Right cardiac atrium (tissue), 5 donors: ENCODE data around the gene ALPK3. TPM values are rescaled to one million over a fixed set of nuclear protein-coding genes. Genes with fewer than 3 reads are reported as not detected.
"Not testable (repeated sequence)": the region's sequence is repeated elsewhere in the genome, so short reads cannot be mapped to it uniquely, and the experiment has no call there.

Experiments used
- ATAC-seq, 2 donors: fragments of 200-7000 bp; cut with Tn5 transposase; one replicate each; pipeline versions ENCODE4 v1.8.0 to v1.9.1; 2020; ENCODE audit warnings: moderate library complexity in 2 of 2, mild to moderate bottlenecking in 1 of 2
- DNase-seq, 3 donors: peaks; one replicate each; pipeline ENCODE4 v3.0.0-alpha.2; 2020
- H3K27ac ChIP-seq: one replicate; pipeline ENCODE4 v1.5.1; 2013; ENCODE audit warnings: mild to moderate bottlenecking, low read length, control low read depth, moderate library complexity
- H3K27me3 ChIP-seq: one replicate; pipeline ENCODE4 v1.6.1; 2013; ENCODE audit not compliant: control insufficient read depth, insufficient read depth
- H3K4me1 ChIP-seq: one replicate; pipeline ENCODE4 v1.6.1; 2013; ENCODE audit warnings: low read length; ENCODE audit not compliant: control insufficient read depth, insufficient read depth
- H3K4me3 ChIP-seq: one replicate; pipeline ENCODE4 v1.5.1; 2013; ENCODE audit warnings: low read length, control low read depth
- H3K9me3 ChIP-seq: one replicate; pipeline ENCODE4 v1.6.1; 2013; ENCODE audit warnings: low read length; ENCODE audit not compliant: control insufficient read depth
- whole genome bisulfite sequencing: extraction: QIAGEN DNeasy Blood & Tissue Kit; methylation state at CpG from one replicate; pipeline ENCODE4 v1.1.7; 2013; 5-methylcytosine and 5-hydroxymethylcytosine counted together
- intact Hi-C, 4 donors: fragments of 100-400 bp; cut with DNase I; formaldehyde crosslinking; loops; one replicate each; pipeline versions ENCODE4 v1.11.0 to v1.14.0; 2022 to 2023
- polyA plus RNA-seq: library from polyadenylated mRNA; stranded (reverse); fragments of 200-250 nt; gene quantifications from one replicate; pipeline ENCODE4 v1.2.3, GENCODE V29; 2013
- total RNA-seq, 4 donors: library from RNA; stranded (reverse); fragmentation: NEBNext Ultra II Directional; extraction: Animal tissue kit (Norgen Biotek cat#: 25700); gene quantifications; one replicate each; pipeline ENCODE4 v1.2.1, GENCODE V29; 2021
- donor health status: healthy with polysubstance abuse.
- donor health status: DM: no; HTN: yes; CAD: no.
- donor health status: DM: no; HTN: no; CAD: no.
- donor health status: DM: no; HTN: yes; CAD: no; lungs with severe emphysema.
- donor health status: DM: yes; HTN: yes; CAD: no.

Gene ALPK3
- total and polyA plus RNA-seq, 5 donors, result 65.8 to 95.2 (median 77.6) TPM

GRCh38 chr15:84873997-84874396 lies 56.8 kb downstream of the ALPK3 start:
- intact Hi-C loops, result no loop called here
- 49% methylated on average over 7 of the region's 7 CpGs for WGBS
- no peaks in the 10 kb centered on the region for H3K9me3 ChIP-seq
- H3K4me3 ChIP-seq, result no peak overlapping the region
- DNase-seq, result no peak
- H3K27ac ChIP-seq, result no peak overlapping the region
- no peaks in the 10 kb centered on the region for H3K27me3 ChIP-seq
- H3K4me1 ChIP-seq, result no peaks in the 10 kb centered on the region
- no peak for ATAC-seq

DNA sequence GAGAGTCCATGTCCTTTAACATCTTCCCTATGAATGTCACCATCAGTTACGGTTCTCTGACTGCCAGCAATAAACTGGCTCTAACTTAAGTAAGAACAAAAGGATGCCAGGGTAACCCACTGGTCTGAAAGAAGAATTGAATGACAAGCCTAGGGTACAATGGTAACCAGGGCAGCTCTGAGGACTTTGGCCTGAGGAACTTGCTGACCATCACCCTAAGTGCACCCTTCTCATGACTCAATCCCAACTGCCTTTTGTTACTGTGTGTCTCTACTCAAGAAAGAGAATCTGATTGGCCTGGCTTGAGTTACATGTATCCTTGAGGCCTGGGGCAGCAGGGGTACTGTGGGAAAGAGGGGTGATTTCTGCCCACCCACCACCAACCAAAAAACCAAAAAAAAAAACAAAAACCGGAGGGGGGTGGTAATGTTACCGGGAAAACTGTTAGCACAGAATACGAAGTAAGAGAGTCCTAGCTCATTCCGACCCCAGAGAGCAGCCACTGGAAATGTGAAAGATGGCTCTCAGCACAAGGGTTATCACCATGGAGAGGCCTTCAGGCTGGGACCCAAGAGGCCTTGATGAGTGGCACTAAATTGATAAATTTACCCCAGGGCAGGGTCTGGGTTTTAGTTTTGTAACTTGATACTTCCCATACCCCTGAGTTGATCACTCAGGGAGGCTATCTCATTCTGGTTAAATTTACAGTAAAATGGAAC lies 58.0 kb downstream of the ALPK3 start:
- Histone ChIP-seq H3K9me3 (no peaks in the 10 kb centered on the region), H3K27ac (no peak overlapping the region), H3K4me1 (no peaks in the 10 kb centered on the region), H3K4me3 (no peak overlapping the region), H3K27me3 (no peaks in the 10 kb centered on the region)
- 75% methylated on average over 5 of the region's 5 CpGs for WGBS
- intact Hi-C loops, result no loop called here
- DNase-seq (no peak), ATAC-seq (no peak)

GRCh38 chr15:84876269-84876668 lies 59.1 kb downstream of the ALPK3 start:
- H3K4me3 ChIP-seq, result no peak overlapping the region
- H3K4me1 ChIP-seq, result peaks cover 2% of the 10 kb centered on the region
- ATAC-seq, result no peak
- H3K27ac ChIP-seq, result no peak overlapping the region
- DNase-seq, result no peak
- H3K9me3 ChIP-seq, result no peaks in the 10 kb centered on the region
- no peaks in the 10 kb centered on the region for H3K27me3 ChIP-seq
- intact Hi-C loops, result no loop called here

- 97% methylated on average over 3 of the region's 3 CpGs for WGBS
- H3K27ac ChIP-seq, intact Hi-C loops: not testable (repeated sequence)
Measured at GRCh38 chr15:84877701-84878100, 60.5 kb downstream of the ALPK3 start.

DNA sequence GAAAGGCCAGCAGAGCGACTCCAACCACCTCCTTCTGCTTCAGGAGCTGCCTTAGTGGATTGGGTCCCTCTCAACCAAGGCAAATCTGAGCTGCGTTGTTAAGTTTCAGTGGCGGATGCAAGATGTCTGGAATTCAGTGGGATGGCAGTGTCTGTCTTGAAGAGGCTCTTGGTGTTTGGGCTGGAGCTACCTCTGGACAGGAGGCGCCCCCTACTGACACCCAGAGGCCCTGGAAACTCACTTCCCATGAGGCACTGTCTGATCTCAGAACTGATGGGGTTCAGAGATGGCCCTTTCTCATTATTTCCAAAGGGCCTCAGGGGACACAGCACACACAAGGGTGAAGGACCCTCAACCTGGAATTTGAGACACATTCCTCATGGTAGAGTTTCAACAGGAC lies 61.3 kb downstream of the ALPK3 start:
- DNase-seq (peak; percentile 57 to 84 (median 80)), ATAC-seq (peak; percentile 38 to 60)
- Histone ChIP-seq H3K4me3 (no peak overlapping the region), H3K27me3 (no peaks in the 10 kb centered on the region), H3K4me1 (peaks cover 2% of the 10 kb centered on the region), H3K9me3 (no peaks in the 10 kb centered on the region), H3K27ac (no peak overlapping the region)
- intact Hi-C loops, result no loop called here
- WGBS, result 55% methylated on average over 4 of the region's 4 CpGs

More at GRCh38 chr15:84877701-84878100, 60.5 kb downstream of the ALPK3 start:
- not testable (repeated sequence) for H3K27me3 ChIP-seq, DNase-seq, ATAC-seq, H3K4me3 ChIP-seq, H3K4me1 ChIP-seq, H3K9me3 ChIP-seq

DNA sequence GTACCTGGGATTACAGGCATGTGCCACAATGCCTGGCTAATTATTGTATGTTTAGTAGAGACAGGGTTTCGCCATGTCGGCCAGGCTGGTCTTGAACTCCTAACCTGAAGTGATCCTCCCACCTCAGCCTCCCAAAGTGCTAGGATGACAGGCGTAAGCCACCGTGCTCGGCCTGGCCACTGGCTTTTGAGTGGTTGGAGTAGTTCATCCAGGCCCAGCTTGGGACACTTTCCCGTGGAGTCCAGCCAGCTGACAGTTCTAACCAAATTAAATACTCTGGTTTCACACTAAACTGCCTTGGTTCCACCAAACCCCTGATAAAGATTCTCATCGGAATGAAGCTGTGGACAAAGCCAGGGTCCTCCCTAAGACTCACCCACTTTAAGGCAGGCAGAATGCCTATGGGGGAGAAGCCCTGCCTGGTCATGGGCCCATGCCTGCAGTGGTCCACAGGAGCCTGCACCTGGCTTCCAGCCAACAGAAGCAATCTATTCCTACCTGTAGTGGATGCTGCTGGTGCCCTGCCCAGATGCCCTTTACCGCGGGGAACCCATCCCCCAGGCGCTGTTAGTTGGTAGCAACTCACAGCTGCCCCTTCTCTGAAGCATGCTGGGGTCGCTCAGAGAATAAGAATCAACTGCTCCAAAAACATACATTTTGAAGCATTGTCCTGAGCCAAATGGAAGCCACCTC lies 62.1 kb downstream of the ALPK3 start:
- H3K9me3 ChIP-seq, result no peaks in the 10 kb centered on the region
- H3K27ac ChIP-seq, result no peak overlapping the region
- ATAC-seq, result peak in 1 of 2 donors; percentile 23
- H3K27me3 ChIP-seq, result no peaks in the 10 kb centered on the region
- peaks cover 2% of the 10 kb centered on the region for H3K4me1 ChIP-seq
- 80% methylated on average over 11 of the region's 11 CpGs for WGBS
- DNase-seq, result peak in 1 of 3 donors; percentile 70
- intact Hi-C loops, result no loop called here
- H3K4me3 ChIP-seq, result no peak overlapping the region

DNA sequence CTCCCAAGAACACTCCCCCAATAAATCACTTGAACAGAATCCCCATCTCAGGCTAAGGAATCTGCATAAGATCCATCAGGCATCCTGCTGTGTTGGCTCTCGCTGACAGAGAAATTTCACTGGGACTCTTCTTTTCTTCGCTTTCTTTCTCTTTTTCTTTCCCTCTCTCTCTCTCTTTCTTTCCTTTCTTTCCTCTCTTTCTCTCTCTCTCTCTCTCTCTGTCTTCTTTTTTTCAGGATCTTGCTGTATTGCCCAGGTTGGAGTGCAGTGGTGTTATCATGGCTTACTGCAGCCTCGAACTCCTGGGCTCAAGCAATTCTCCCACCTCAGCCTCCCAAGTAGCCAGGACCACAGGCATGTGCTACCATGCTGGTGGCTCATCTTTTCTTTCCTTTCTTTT lies 62.9 kb downstream of the ALPK3 start:
- WGBS, result 77% methylated on average over 3 of the region's 3 CpGs
- no peak for DNase-seq
- no peaks in the 10 kb centered on the region for H3K27me3 ChIP-seq
- H3K9me3 ChIP-seq, result no peaks in the 10 kb centered on the region
- H3K4me1 ChIP-seq, result peaks cover 2% of the 10 kb centered on the region
- H3K27ac ChIP-seq, result no peak overlapping the region
- ATAC-seq, result no peak
- intact Hi-C loops, result no loop called here
- H3K4me3 ChIP-seq, result no peak overlapping the region

- Histone ChIP-seq H3K9me3 (no peaks in the 10 kb centered on the region), H3K4me1 (peaks cover 2% of the 10 kb centered on the region), H3K4me3 (no peak overlapping the region), H3K27ac (no peak overlapping the region), H3K27me3 (no peaks in the 10 kb centered on the region)
- WGBS, result 81% methylated on average over 8 of the region's 8 CpGs
- intact Hi-C loops, result no loop called here
- ATAC-seq (no peak), DNase-seq (no peak)
Measured at GRCh38 chr15:84880822-84881519, 63.8 kb downstream of the ALPK3 start.

- Histone ChIP-seq H3K27ac (no peak overlapping the region), H3K9me3 (no peaks in the 10 kb centered on the region), H3K4me3 (no peak overlapping the region), H3K27me3 (no peaks in the 10 kb centered on the region), H3K4me1 (peaks cover 2% of the 10 kb centered on the region)
- 89% methylated on average over 7 of the region's 7 CpGs for WGBS
- intact Hi-C loops, result no loop called here
- DNase-seq (no peak), ATAC-seq (no peak)
Measured at GRCh38 chr15:84881520-84881830, 64.3 kb downstream of the ALPK3 start.

GRCh38 chr15:84883466-84883865 lies 66.3 kb downstream of the ALPK3 start:
- peak in 1 of 2 donors; percentile 10 for ATAC-seq
- Histone ChIP-seq H3K9me3 (no peaks in the 10 kb centered on the region), H3K4me1 (peaks cover 2% of the 10 kb centered on the region), H3K27me3 (no peaks in the 10 kb centered on the region), H3K27ac (no peak overlapping the region), H3K4me3 (no peak overlapping the region)
- WGBS, result 50% methylated on average over 6 of the region's 6 CpGs
- DNase-seq, result no peak
- intact Hi-C loops, result no loop called here
